ENCODE measurements around the gene KRTAP5-9.

KRTAP5-9 gene

DNA sequence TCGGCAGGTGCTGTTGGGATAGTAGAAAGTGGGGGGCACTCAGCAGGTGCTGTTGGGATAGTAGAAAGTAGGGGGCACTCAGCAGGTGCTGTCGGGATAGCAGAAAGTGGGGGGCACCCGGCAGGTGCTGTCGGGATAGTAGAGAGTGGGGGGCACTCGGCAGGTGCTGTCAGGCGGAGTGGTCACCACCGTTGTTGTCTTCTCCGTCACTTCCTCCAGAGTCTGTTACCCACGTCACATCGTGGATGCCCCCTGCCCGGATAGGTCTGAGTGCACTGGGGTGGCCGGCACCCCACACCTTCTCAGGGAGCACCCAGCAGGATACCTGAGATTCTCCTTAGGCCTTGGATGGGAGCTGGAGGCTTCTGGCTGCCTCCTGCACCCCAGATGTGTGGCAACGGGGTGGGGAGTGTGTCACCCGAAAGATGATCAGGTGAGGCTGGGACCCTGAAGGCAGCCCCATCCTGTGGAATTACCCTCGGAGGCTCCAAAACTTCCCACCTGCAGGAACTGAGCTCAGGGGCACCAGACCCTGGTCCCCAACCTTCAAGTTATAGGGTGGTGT, 45.3 kb upstream of the KRTAP5-9 start:
- no peak overlapping the region for H3K4me3 ChIP-seq (ENCODE audit: low read length)
- TF ChIP-seq, protein P1, sequence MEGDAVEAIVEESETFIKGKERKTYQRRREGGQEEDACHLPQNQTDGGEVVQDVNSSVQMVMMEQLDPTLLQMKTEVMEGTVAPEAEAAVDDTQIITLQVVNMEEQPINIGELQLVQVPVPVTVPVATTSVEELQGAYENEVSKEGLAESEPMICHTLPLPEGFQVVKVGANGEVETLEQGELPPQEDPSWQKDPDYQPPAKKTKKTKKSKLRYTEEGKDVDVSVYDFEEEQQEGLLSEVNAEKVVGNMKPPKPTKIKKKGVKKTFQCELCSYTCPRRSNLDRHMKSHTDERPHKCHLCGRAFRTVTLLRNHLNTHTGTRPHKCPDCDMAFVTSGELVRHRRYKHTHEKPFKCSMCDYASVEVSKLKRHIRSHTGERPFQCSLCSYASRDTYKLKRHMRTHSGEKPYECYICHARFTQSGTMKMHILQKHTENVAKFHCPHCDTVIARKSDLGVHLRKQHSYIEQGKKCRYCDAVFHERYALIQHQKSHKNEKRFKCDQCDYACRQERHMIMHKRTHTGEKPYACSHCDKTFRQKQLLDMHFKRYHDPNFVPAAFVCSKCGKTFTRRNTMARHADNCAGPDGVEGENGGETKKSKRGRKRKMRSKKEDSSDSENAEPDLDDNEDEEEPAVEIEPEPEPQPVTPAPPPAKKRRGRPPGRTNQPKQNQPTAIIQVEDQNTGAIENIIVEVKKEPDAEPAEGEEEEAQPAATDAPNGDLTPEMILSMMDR (IDR thresholded peaks at IDR 0.05; ENCODE audit: insufficient read depth, low read depth, low read length, missing control alignments): no peak
- DNase-seq (ENCODE audit: low read depth): no peak

DNA sequence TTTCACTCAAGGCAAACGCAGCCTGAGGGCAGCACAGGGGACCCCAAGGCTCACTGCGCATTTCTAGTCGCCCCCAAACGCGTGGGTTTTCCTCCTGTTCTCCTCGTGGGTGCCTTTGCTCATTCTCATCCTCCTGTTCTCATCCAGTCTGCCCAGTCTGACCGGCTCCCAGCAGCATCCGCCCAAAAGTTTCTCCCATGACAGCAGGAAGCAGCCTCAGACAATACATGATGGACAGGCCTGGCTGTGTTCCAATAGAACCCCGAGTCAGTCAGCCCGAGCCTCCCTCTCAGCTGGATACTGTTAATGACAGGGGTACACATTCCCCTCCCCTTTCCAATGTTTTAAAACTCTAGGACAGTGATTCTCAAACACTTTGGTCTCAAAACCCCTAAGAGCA, 43.7 kb upstream of the KRTAP5-9 start:
- DNase-seq (ENCODE audit: low read depth): peak; percentile 57
- TF ChIP-seq, protein P1 (IDR thresholded peaks at IDR 0.05; ENCODE audit: insufficient read depth, low read depth, low read length, missing control alignments): no peak
- no peak overlapping the region for H3K4me3 ChIP-seq (ENCODE audit: low read length)

DNA sequence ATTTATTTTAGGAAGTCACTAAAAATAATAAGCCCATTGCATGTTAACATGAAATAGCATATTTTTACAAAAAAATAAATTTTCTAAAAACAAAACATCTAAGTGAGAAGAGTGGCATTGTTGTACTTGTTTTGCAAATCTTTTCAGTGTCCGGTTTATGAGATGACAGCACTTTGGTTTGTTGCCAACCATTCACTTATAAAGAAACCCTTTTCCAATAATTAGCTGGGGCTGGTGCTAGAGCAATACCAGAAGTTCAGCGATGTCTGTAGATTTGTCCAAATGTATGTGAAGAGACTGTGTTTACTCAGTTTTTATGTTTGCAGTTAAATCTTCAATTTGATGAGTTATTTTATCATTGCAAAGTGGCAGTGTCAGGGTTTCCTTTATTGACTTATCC, 43.2 kb upstream of the KRTAP5-9 start:
- TF ChIP-seq, protein P1 (IDR thresholded peaks at IDR 0.05; ENCODE audit: insufficient read depth, low read depth, low read length, missing control alignments): no peak
- H3K4me3 ChIP-seq (ENCODE audit: low read length): no peak overlapping the region
- no peak for DNase-seq (ENCODE audit: low read depth)

DNA sequence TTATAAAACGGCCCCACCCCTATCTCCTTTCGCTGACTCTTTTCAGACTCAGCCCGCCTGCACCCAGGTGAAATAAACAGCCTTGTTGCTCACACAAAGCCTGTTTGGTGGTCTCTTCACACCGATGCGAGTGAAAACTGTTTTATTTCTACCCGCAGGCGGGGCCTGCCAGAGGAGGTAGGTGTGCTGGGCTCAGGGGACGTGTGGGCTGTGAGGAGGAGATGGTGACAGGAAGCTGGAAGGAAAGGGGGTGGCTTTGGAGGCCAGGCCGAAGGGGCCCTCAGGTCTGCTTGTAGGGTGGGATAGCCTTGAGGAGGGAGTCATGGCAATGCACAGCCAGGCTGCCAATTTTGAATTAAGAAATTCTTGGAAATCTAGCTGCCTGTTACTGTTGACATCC, 42.4 kb upstream of the KRTAP5-9 start:
- no peak overlapping the region for H3K4me3 ChIP-seq (ENCODE audit: low read length)
- DNase-seq (ENCODE audit: low read depth): no peak
- TF ChIP-seq, protein P1 (IDR thresholded peaks at IDR 0.05; ENCODE audit: insufficient read depth, low read depth, low read length, missing control alignments): no peak

DNA sequence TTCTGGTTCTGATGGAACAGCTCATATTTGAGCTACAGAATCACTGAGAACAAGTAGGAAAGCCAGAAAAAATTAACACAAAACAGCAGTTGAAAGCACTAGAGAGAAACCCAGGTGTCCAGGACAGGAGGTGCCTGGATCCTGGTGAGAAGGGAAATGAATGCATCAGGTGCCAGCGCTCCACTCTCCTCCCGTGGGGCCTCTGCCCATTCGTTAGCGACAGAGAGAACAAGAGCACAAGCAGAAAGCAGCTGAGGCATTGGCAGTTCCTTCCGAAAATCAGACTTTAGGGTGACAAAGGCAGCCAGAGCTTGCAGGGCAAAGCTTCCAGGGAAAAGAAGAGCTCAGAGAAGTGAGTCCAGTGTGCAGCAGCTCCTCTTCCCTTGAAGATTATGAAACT, 41.1 kb upstream of the KRTAP5-9 start:
- TF ChIP-seq, protein P1 (IDR thresholded peaks at IDR 0.05; ENCODE audit: insufficient read depth, low read depth, low read length, missing control alignments): no peak
- no peak overlapping the region for H3K4me3 ChIP-seq (ENCODE audit: low read length)
- no peak for DNase-seq (ENCODE audit: low read depth)

DNA sequence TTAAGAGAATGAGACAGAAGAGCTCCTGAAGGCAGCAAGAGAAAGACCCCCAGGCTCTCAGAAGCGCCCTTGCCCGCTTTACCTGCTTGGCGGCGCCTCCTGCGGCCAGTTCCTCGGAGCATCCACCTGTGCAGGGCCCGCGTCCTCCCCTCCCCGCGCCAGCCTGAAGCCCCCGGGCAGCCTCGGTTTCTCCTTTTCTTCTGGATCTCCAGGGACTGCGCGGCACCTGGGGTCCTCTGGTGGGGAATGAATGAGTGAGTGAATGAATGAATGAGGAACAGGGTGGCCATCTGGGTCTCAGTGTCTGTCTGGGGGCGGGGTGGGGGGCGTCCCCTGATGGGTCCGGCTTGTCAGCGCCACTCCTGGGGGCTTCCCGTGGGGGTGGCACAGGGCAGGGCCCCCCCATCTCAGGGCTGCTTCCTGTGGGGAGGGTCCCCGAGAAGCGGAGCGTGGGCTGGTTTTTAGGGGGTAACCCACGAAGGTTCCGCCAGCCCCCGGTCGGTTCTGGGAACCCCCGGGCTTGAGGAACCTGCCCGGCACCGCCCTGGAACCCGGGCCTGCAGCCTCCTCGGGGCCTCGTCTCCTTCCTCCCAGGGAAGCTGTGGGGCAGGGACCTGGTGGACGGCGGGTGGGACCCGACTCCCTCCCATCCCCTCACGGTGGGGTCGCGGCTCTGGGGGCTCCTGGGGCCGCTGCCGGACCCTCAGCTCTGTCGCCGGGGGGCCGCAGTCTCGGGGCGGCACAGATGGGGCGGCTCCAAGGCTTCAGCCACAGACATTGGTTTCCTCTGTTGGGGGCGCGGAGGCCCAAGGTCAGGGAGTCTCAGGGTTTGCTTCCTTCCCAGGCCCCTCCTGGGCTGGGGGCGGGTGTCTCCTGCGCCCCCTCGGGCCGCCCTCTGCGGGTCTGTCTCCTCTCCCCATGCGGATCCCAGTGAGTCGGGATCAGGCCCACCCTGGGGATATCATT, 29.4 kb upstream of the KRTAP5-9 start:
- DNase-seq (ENCODE audit: low read depth): no peak
- TF ChIP-seq, protein P1 (IDR thresholded peaks at IDR 0.05; ENCODE audit: insufficient read depth, low read depth, low read length, missing control alignments): no peak
- H3K4me3 ChIP-seq (ENCODE audit: low read length): no peak overlapping the region

Measured in epithelial cell of esophagus (primary cell).